CD14-positive monocyte (primary cell): ENCODE results near the gene CDC42EP2. TPM values are rescaled to one million over a fixed set of nuclear protein-coding genes. Genes with fewer than 3 reads are reported as not detected.

Experiments used
- DNase-seq, 3 donors: peaks; one replicate each; pipeline ENCODE4 v3.0.0-alpha.2; 2011 to 2022
- H2AFZ ChIP-seq: 2 replicates; pipeline ENCODE4 v1.6.0; 2012; ENCODE audit warnings: mild to moderate bottlenecking, low read depth, low read length, inconsistent platforms; ENCODE audit not compliant: insufficient read depth, poor library complexity, severe bottlenecking
- H3K27ac ChIP-seq, 2 donors: 1 replicate in 1 of 2; 2 replicates in 1 of 2; pipeline ENCODE4 v1.5.1; 2012 to 2013; ENCODE audit warnings: low read length in 2 of 2, control low read depth in 1 of 2, inconsistent platforms in 1 of 2, low read depth in 1 of 2, mild to moderate bottlenecking in 1 of 2
- H3K27me3 ChIP-seq, 2 donors: one replicate each; pipeline versions ENCODE4 v1.6.0 to v1.6.1; 2011 to 2013; ENCODE audit warnings: low read length in 2 of 2; ENCODE audit not compliant: control insufficient read depth in 2 of 2, insufficient read depth in 2 of 2
- H3K36me3 ChIP-seq, 2 donors: replicated peaks in 1 of 2; 1 replicate in 1 of 2; 2 replicates in 1 of 2; pipeline versions ENCODE4 v1.5.1 to v1.6.1; 2012 to 2013; ENCODE audit warnings: low read length in 2 of 2, control low read depth in 1 of 2, inconsistent platforms in 1 of 2, mild to moderate bottlenecking in 1 of 2; ENCODE audit not compliant: insufficient read depth in 2 of 2, control insufficient read depth in 1 of 2
- H3K4me1 ChIP-seq, 2 donors: 1 replicate in 1 of 2; 2 replicates in 1 of 2; pipeline versions ENCODE4 v1.5.1 to v1.6.1; 2012 to 2013; ENCODE audit warnings: low read length in 2 of 2, control low read depth in 1 of 2, inconsistent platforms in 1 of 2, mild to moderate bottlenecking in 1 of 2, moderate library complexity in 1 of 2; ENCODE audit not compliant: insufficient read depth in 2 of 2, control insufficient read depth in 1 of 2
- H3K4me2 ChIP-seq: replicated peaks from 2 replicates; pipeline ENCODE3; 2012; ENCODE audit warnings: low read length, moderate library complexity, mild to moderate bottlenecking; ENCODE audit not compliant: poor library complexity, severe bottlenecking; ENCODE audit errors: extremely low read depth
- H3K4me3 ChIP-seq, 3 experiments: fragments of 200-600 bp in 1 of 3; sonication (generic) in 1 of 3; replicated peaks in 1 of 3; 1 replicate in 2 of 3; 2 replicates in 1 of 3; pipeline ENCODE4 v1.5.1; 2011 to 2013; ENCODE audit warnings: low read length in 3 of 3, mild to moderate bottlenecking in 3 of 3, control low read depth in 2 of 3, low read depth in 2 of 3, inconsistent platforms in 1 of 3, moderate library complexity in 1 of 3
- H3K79me2 ChIP-seq: 2 replicates; pipeline ENCODE4 v1.6.0; 2012; ENCODE audit warnings: mild to moderate bottlenecking, control low read depth, inconsistent platforms, low read length, moderate library complexity; ENCODE audit not compliant: insufficient read depth
- H3K9ac ChIP-seq: 2 replicates; pipeline ENCODE4 v1.6.0; 2017; ENCODE audit warnings: low read length, mild to moderate bottlenecking; ENCODE audit not compliant: insufficient read depth, poor library complexity, severe bottlenecking
- H3K9me3 ChIP-seq, 2 donors: replicated peaks in 1 of 2; 1 replicate in 1 of 2; 2 replicates in 1 of 2; pipeline versions ENCODE4 v1.5.1 to v1.6.1; 2012 to 2013; ENCODE audit warnings: low read length in 2 of 2, control low read depth in 1 of 2; ENCODE audit not compliant: control insufficient read depth in 1 of 2, insufficient read depth in 1 of 2
- H4K20me1 ChIP-seq: 2 replicates; pipeline ENCODE4 v1.6.0; 2012; ENCODE audit warnings: mild to moderate bottlenecking, low read length, control low read depth, moderate library complexity; ENCODE audit not compliant: insufficient read depth
- H3K27ac Mint-ChIP-seq, 7 donors: one replicate each; pipeline ENCODE4 v1.8.0; 2020; ENCODE audit warnings: mild to moderate bottlenecking in 7 of 7, mixed read lengths in 7 of 7, moderate library complexity in 6 of 7, inconsistent platforms in 2 of 7
- H3K27me3 Mint-ChIP-seq, 3 donors: one replicate each; pipeline ENCODE4 v1.8.0; 2021 to 2022; ENCODE audit warnings: low read depth in 3 of 3, mild to moderate bottlenecking in 3 of 3, mixed read lengths in 3 of 3, moderate library complexity in 3 of 3, inconsistent platforms in 1 of 3
- H3K36me3 Mint-ChIP-seq, 2 donors: one replicate each; pipeline ENCODE4 v1.8.0; 2020; ENCODE audit warnings: mixed read lengths in 2 of 2, inconsistent platforms in 1 of 2, mild to moderate bottlenecking in 1 of 2
- H3K4me1 Mint-ChIP-seq: one replicate; pipeline ENCODE4 v1.8.0; 2020; ENCODE audit warnings: mild to moderate bottlenecking, mixed read lengths
- H3K4me3 Mint-ChIP-seq, 2 donors: one replicate each; pipeline ENCODE4 v1.8.0; 2020; ENCODE audit warnings: mild to moderate bottlenecking in 2 of 2, mixed read lengths in 2 of 2, moderate library complexity in 1 of 2
- H3K9me3 Mint-ChIP-seq, 7 donors: one replicate each; pipeline ENCODE4 v1.8.0; 2020 to 2022; ENCODE audit warnings: mixed read lengths in 7 of 7, mild to moderate bottlenecking in 6 of 7, moderate library complexity in 6 of 7, inconsistent platforms in 2 of 7
- WGBS: methylation state at CpG from one replicate; pipeline ENCODE4 v1.1.5; 2013; ENCODE audit warnings: missing lambda C conversion rate; ENCODE audit not compliant: insufficient coverage; 5-methylcytosine and 5-hydroxymethylcytosine counted together
- intact Hi-C, 2 donors: fragments of 100-400 bp; cut with micrococcal nuclease; formaldehyde crosslinking; loops; one replicate each; pipeline versions ENCODE4 v1.15.0 to v1.15.1; 2023
- polyA plus RNA-seq, 3 donors: library from polyadenylated mRNA; depleted of rRNA in 1 of 3; unstranded in 2 of 3; stranded (reverse) in 1 of 3; fragments of 300-500 nt in 2 of 3; fragments of >200 nt in 1 of 3; fragmentation: Illumina TruSeq in 2 of 3; gene quantifications; 1 replicate in 2 of 3; 2 replicates in 1 of 3; pipeline ENCODE4 v1.2.3, GENCODE V29; 2012 to 2021
- TF ChIP-seq, protein P1 (sequence below): fragments of 200-600 bp; IDR thresholded peaks from one replicate; pipeline ENCODE4 v1.8.0; 2022; ENCODE audit warnings: antibody characterized with exemption, mild to moderate bottlenecking

The CDC42EP2 gene
- polyA plus RNA-seq, 3 donors = 5.4 to 15.6 (median 10.1) TPM

- Mint-ChIP-seq H3K27me3 (peaks cover 0 to 4% (median 0%) of the 10 kb centered on the region in 3 donors), H3K36me3 (no peaks in the 10 kb centered on the region), H3K27ac (peak overlapping the region; percentile 91 to 98 (median 97)), H3K4me1 (peaks cover 24% of the 10 kb centered on the region), H3K9me3 (no peaks in the 10 kb centered on the region), H3K4me3 (peak overlapping the region; percentile 69 to 83)
- Histone ChIP-seq H3K4me2 (peak overlapping the region; percentile 55), H3K4me1 (peaks cover 30 to 31% of the 10 kb centered on the region in 2 donors), H3K27me3 (no peaks in the 10 kb centered on the region), H3K9ac (peak overlapping the region; percentile 47), H3K9me3 (no peaks in the 10 kb centered on the region), H3K36me3 (no peaks in the 10 kb centered on the region), H3K4me3 (peak overlapping the region in 1 of 3 experiments; percentile 56), H4K20me1 (no peaks in the 10 kb centered on the region), H2AFZ (peak overlapping the region; percentile 45), H3K79me2 (no peaks in the 10 kb centered on the region), H3K27ac (peak overlapping the region; percentile 83 to 84)
- intact Hi-C loops = loop anchor here in 1 of 2 donors (10.0 kb wide), 2 partner anchors 52 to 82 kb away; no protein-coding TSS in a partner anchor
- 14% methylated on average over 1 of the region's 6 CpGs for WGBS
- DNase-seq = no peak
- TF ChIP-seq, protein P1, sequence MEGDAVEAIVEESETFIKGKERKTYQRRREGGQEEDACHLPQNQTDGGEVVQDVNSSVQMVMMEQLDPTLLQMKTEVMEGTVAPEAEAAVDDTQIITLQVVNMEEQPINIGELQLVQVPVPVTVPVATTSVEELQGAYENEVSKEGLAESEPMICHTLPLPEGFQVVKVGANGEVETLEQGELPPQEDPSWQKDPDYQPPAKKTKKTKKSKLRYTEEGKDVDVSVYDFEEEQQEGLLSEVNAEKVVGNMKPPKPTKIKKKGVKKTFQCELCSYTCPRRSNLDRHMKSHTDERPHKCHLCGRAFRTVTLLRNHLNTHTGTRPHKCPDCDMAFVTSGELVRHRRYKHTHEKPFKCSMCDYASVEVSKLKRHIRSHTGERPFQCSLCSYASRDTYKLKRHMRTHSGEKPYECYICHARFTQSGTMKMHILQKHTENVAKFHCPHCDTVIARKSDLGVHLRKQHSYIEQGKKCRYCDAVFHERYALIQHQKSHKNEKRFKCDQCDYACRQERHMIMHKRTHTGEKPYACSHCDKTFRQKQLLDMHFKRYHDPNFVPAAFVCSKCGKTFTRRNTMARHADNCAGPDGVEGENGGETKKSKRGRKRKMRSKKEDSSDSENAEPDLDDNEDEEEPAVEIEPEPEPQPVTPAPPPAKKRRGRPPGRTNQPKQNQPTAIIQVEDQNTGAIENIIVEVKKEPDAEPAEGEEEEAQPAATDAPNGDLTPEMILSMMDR = no peak
These were observed 48.3 kb downstream of the CDC42EP2 start for GRCh38 chr11:65362966-65363365.

DNA sequence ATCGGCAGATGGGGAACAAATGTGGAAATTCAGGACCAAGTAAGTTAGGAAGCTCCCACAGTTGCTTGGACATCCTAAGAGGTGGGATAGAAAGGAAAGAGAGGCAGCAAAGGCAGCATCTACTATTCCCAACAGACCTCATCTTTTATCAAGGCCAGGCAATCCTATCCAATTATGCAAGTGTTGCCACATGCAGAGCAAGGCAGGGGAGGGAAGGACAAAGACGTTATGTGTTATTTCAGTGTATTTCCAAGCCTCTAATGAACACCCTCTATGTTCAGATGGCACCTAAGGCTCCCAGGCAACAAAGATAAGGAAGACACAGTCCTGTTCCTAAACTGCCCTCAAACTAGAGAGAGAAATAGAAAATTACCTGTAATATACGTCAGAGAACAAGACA is 49.1 kb downstream of the CDC42EP2 start:
- Histone ChIP-seq H3K27me3 (no peaks in the 10 kb centered on the region), H2AFZ (no peak overlapping the region), H3K9ac (no peak overlapping the region), H3K36me3 (no peaks in the 10 kb centered on the region), H4K20me1 (no peaks in the 10 kb centered on the region), H3K79me2 (no peaks in the 10 kb centered on the region), H3K4me2 (no peak overlapping the region), H3K4me1 (peaks cover 30 to 31% of the 10 kb centered on the region in 2 donors), H3K9me3 (no peaks in the 10 kb centered on the region), H3K27ac (no peak overlapping the region), H3K4me3 (no peak overlapping the region)
- TF ChIP-seq, protein P1 = no peak
- intact Hi-C loops = loop anchor here in 1 of 2 donors (10.0 kb wide), 2 partner anchors 51 to 81 kb away; no protein-coding TSS in a partner anchor
- peaks cover 0 to 4% (median 0%) of the 10 kb centered on the region in 3 donors for H3K27me3 Mint-ChIP-seq
- no peak for DNase-seq
- peak overlapping the region in 3 of 7 donors; percentile 13 to 77 (median 70) for H3K27ac Mint-ChIP-seq
- H3K36me3 Mint-ChIP-seq = no peaks in the 10 kb centered on the region
- H3K4me3 Mint-ChIP-seq = no peak overlapping the region
- 100% methylated on average over 1 of the region's 3 CpGs for WGBS
- peaks cover 24% of the 10 kb centered on the region for H3K4me1 Mint-ChIP-seq
- H3K9me3 Mint-ChIP-seq = no peaks in the 10 kb centered on the region
